HUDEP-2 (cell line): ENCODE results near the gene AURKB.
"Not testable (repeated sequence)": the region's sequence is repeated elsewhere in the genome, so short reads cannot be mapped to it uniquely, and the experiment has no call there.

ENCODE experiments used
- DNase-seq, 76 experiments: peaks; one replicate each; lab custom pipeline; 2025; ENCODE audit not compliant: unreplicated experiment in 76 of 76; lab: John Stamatoyannopoulos, UW

AURKB gene

GRCh38 chr17:8225813-8226535 is 15.6 kb upstream of the AURKB start:
- DNase-seq, result peak in 70 of 76 experiments; percentile 16 to 88 (median 70)

GRCh38 chr17:8224891-8225812 is 14.8 kb upstream of the AURKB start:
- DNase-seq, result no peak

GRCh38 chr17:8223356-8224126 is 13.2 kb upstream of the AURKB start:
- DNase-seq, result peak in 66 of 76 experiments; percentile 10 to 84 (median 57)

- peak in 73 of 76 experiments; percentile 49 to 98 (median 88) for DNase-seq
These were observed 12.4 kb upstream of the AURKB start for GRCh38 chr17:8222630-8223355.

GRCh38 chr17:8222380-8222629 is 11.9 kb upstream of the AURKB start:
- peak in 2 of 76 experiments; percentile 75 to 87 for DNase-seq

GRCh38 chr17:8221663-8222379 is 11.4 kb upstream of the AURKB start:
- peak in 71 of 76 experiments; percentile 27 to 96 (median 81) for DNase-seq

GRCh38 chr17:8220783-8221662 is 10.6 kb upstream of the AURKB start:
- peak in 72 of 76 experiments; percentile 26 to 95 (median 86) for DNase-seq

GRCh38 chr17:8214000-8214399 is 3.6 kb upstream of the AURKB start:
- DNase-seq, result not testable (repeated sequence)

GRCh38 chr17:8212312-8213180 is 2.2 kb upstream of the AURKB start:
- no peak for DNase-seq

- DNase-seq, result peak in 10 of 76 experiments; percentile 8 to 60 (median 44)
These were observed 535 bp upstream of the AURKB start for GRCh38 chr17:8210761-8211458.

GRCh38 chr17:8206536-8206935 is 3.8 kb downstream of the AURKB start:
- DNase-seq, result no peak

- no peak for DNase-seq
These were observed 5.4 kb downstream of the AURKB start for GRCh38 chr17:8204761-8205555.

- DNase-seq, result peak in 72 of 76 experiments; percentile 15 to 88 (median 64)
These were observed 18.1 kb downstream of the AURKB start for GRCh38 chr17:8192070-8192815.

GRCh38 chr17:8190506-8190905 is 19.9 kb downstream of the AURKB start:
- DNase-seq, result no peak

GRCh38 chr17:8189711-8190477 is 20.5 kb downstream of the AURKB start, which contains the start of gene BORCS6:
Gene BORCS6 (minus strand): TSS chr17:8190180. CDS start chr17:8190140, 40 bp downstream.
- peak in 74 of 76 experiments; percentile 38 to 98 (median 95) for DNase-seq
